Measurements from ENCODE around the gene KLHDC1. TPM values are rescaled to one million over a fixed set of nuclear protein-coding genes. Genes with fewer than 3 reads are reported as not detected.
"Not testable (repeated sequence)": the region's sequence is repeated elsewhere in the genome, so short reads cannot be mapped to it uniquely, and the experiment has no call there.

KLHDC1 gene
- total RNA-seq, 2 experiments from 2014 or later = 9.8 to 11.8 TPM

GRCh38 chr14:49727171-49727570, 34.3 kb downstream of the KLHDC1 start:
- H3K36me3 ChIP-seq (ENCODE audit: insufficient read depth, low read length) = peaks cover 8% of the 10 kb centered on the region
- H3K36me3 Mint-ChIP-seq (ENCODE audit: low read depth) = peaks cover 61% of the 10 kb centered on the region
- H3K27me3 Mint-ChIP-seq = no peaks in the 10 kb centered on the region
- intact Hi-C loops (cut with DNase I, micrococcal nuclease) = no loop called here
- H3K27ac ChIP-seq (ENCODE audit: low read depth in 1 of 2, low read length in 2 of 2) = no peak overlapping the region
- no peak overlapping the region for H3K4me3 ChIP-seq (ENCODE audit: low read length)
- ATAC-seq (ENCODE audit: poor library complexity) = no peak
- CTCF ChIA-PET = no interaction called here
- no peak overlapping the region for H3K4me3 Mint-ChIP-seq
- no peaks in the 10 kb centered on the region for H3K4me1 Mint-ChIP-seq (ENCODE audit: low read depth)
- no peaks in the 10 kb centered on the region for H3K27me3 ChIP-seq (ENCODE audit: control insufficient read depth in 1 of 2, insufficient read depth in 2 of 2, low read length in 2 of 2)
- H3K9me3 Mint-ChIP-seq = no peaks in the 10 kb centered on the region
- H3K27ac Mint-ChIP-seq = no peak overlapping the region
- no peaks in the 10 kb centered on the region for H3K9me3 ChIP-seq (ENCODE audit: control insufficient read depth in 1 of 2, insufficient read depth in 1 of 2, low read length in 2 of 2)
- no peak for DNase-seq
- TF ChIP-seq CTCF (IDR thresholded peaks at IDR 0.05) = no peak
- POLR2A ChIA-PET = no interaction called here
- no peaks in the 10 kb centered on the region for H3K4me1 ChIP-seq (ENCODE audit: insufficient read depth, low read length)

GRCh38 chr14:49732896-49733295, 40.0 kb downstream of the KLHDC1 start:
- Histone ChIP-seq H3K4me1 (ENCODE audit: insufficient read depth, low read length) (no peaks in the 10 kb centered on the region), H3K27me3 (ENCODE audit: control insufficient read depth in 1 of 2, insufficient read depth in 2 of 2, low read length in 2 of 2) (no peaks in the 10 kb centered on the region), H3K4me3 (ENCODE audit: low read length) (no peak overlapping the region), H3K36me3 (ENCODE audit: insufficient read depth, low read length) (peaks cover 6% of the 10 kb centered on the region), H3K9me3 (ENCODE audit: control insufficient read depth in 1 of 2, insufficient read depth in 1 of 2, low read length in 2 of 2) (no peaks in the 10 kb centered on the region), H3K27ac (ENCODE audit: low read depth in 1 of 2, low read length in 2 of 2) (no peak overlapping the region)
- POLR2A ChIA-PET = no interaction called here
- Mint-ChIP-seq H3K27ac (no peak overlapping the region), H3K9me3 (no peaks in the 10 kb centered on the region), H3K27me3 (no peaks in the 10 kb centered on the region), H3K4me3 (no peak overlapping the region), H3K36me3 (ENCODE audit: low read depth) (peaks cover 50% of the 10 kb centered on the region), H3K4me1 (ENCODE audit: low read depth) (no peaks in the 10 kb centered on the region)
- no peak for ATAC-seq (ENCODE audit: poor library complexity)
- intact Hi-C loops (cut with DNase I, micrococcal nuclease) = no loop called here
- TF ChIP-seq CTCF (IDR thresholded peaks at IDR 0.05) = no peak
- no peak for DNase-seq
- CTCF ChIA-PET = no interaction called here

GRCh38 chr14:49733836-49734235, 40.9 kb downstream of the KLHDC1 start:
- ChIA-PET CTCF (no interaction called here), POLR2A (interaction anchor here (0.6 kb wide), 1 partner anchor 460 kb away, joined by 4 read pairs; no protein-coding TSS in a partner anchor)
- intact Hi-C loops (cut with DNase I, micrococcal nuclease) = no loop called here
- H3K27ac ChIP-seq (ENCODE audit: low read depth in 1 of 2, low read length in 2 of 2) = no peak overlapping the region
- no peak for TF ChIP-seq CTCF (IDR thresholded peaks at IDR 0.05)
- H3K36me3 Mint-ChIP-seq (ENCODE audit: low read depth) = peaks cover 46% of the 10 kb centered on the region
- H3K9me3 ChIP-seq (ENCODE audit: control insufficient read depth in 1 of 2, insufficient read depth in 1 of 2, low read length in 2 of 2) = no peaks in the 10 kb centered on the region
- ATAC-seq (ENCODE audit: poor library complexity) = no peak
- DNase-seq = no peak
- H3K36me3 ChIP-seq (ENCODE audit: insufficient read depth, low read length) = peaks cover 6% of the 10 kb centered on the region
- H3K27ac Mint-ChIP-seq = no peak overlapping the region
- H3K9me3 Mint-ChIP-seq = no peaks in the 10 kb centered on the region
- no peaks in the 10 kb centered on the region for H3K27me3 ChIP-seq (ENCODE audit: control insufficient read depth in 1 of 2, insufficient read depth in 2 of 2, low read length in 2 of 2)
- H3K4me3 Mint-ChIP-seq = no peak overlapping the region
- H3K4me3 ChIP-seq (ENCODE audit: low read length) = no peak overlapping the region
- no peaks in the 10 kb centered on the region for H3K4me1 ChIP-seq (ENCODE audit: insufficient read depth, low read length)
- no peaks in the 10 kb centered on the region for H3K27me3 Mint-ChIP-seq
- no peaks in the 10 kb centered on the region for H3K4me1 Mint-ChIP-seq (ENCODE audit: low read depth)

- ATAC-seq (ENCODE audit: poor library complexity); DNase-seq; H3K4me1 ChIP-seq (ENCODE audit: insufficient read depth, low read length); H3K27me3 Mint-ChIP-seq; H3K9me3 ChIP-seq (ENCODE audit: control insufficient read depth in 1 of 2, insufficient read depth in 1 of 2, low read length in 2 of 2); CTCF ChIA-PET; intact Hi-C loops (cut with DNase I, micrococcal nuclease); H3K27me3 ChIP-seq (ENCODE audit: control insufficient read depth in 1 of 2, insufficient read depth in 2 of 2, low read length in 2 of 2); H3K4me3 ChIP-seq (ENCODE audit: low read length); H3K4me1 Mint-ChIP-seq (ENCODE audit: low read depth); H3K4me3 Mint-ChIP-seq; H3K9me3 Mint-ChIP-seq; H3K27ac ChIP-seq (ENCODE audit: low read depth in 1 of 2, low read length in 2 of 2); H3K27ac Mint-ChIP-seq; H3K36me3 ChIP-seq (ENCODE audit: insufficient read depth, low read length): not testable (repeated sequence)
- POLR2A ChIA-PET = interaction anchor here (0.6 kb wide), 1 partner anchor 61 kb away, joined by 4 read pairs; no protein-coding TSS in a partner anchor
- H3K36me3 Mint-ChIP-seq (ENCODE audit: low read depth) = peaks cover 47% of the 10 kb centered on the region
Observed at GRCh38 chr14:49735669-49736068, 42.7 kb downstream of the KLHDC1 start.

All from CD4-positive, alpha-beta T cell (primary cell).